Retinal pigment epithelial cell (primary cell): ENCODE results near the gene TMEM119.
"Not testable (repeated sequence)": the region's sequence is repeated elsewhere in the genome, so short reads cannot be mapped to it uniquely, and the experiment has no call there.

Source experiments
- DNase-seq: peaks from one replicate; pipeline ENCODE4 v3.0.0-alpha.2; 2010; ENCODE audit warnings: low read depth
- H3K4me3 ChIP-seq: 2 replicates; pipeline ENCODE4 v1.5.1; 2011; ENCODE audit warnings: mild to moderate bottlenecking, low read length, control low read depth, moderate library complexity
- CTCF ChIP-seq: conservative IDR thresholded peaks from 2 replicates; pipeline ENCODE4 v1.5.1; 2011; ENCODE audit warnings: low read depth, low read length, control low read depth, inconsistent platforms

The TMEM119 gene

GRCh38 chr12:108577458-108577857, 20.4 kb downstream of the TMEM119 start:
- H3K4me3 ChIP-seq: no peak overlapping the region
- TF ChIP-seq CTCF: no peak
- DNase-seq: no peak

GRCh38 chr12:108576660-108577234, 21.1 kb downstream of the TMEM119 start:
- no peak overlapping the region for H3K4me3 ChIP-seq
- TF ChIP-seq CTCF: no peak
- DNase-seq: no peak

- TF ChIP-seq CTCF: no peak
- no peak for DNase-seq
- H3K4me3 ChIP-seq: no peak overlapping the region
Observed at GRCh38 chr12:108575199-108575912, 22.5 kb downstream of the TMEM119 start.

- DNase-seq, H3K4me3 ChIP-seq: not testable (repeated sequence)
Observed at GRCh38 chr12:108574276-108574675, 23.6 kb downstream of the TMEM119 start.

GRCh38 chr12:108573317-108573716, 24.6 kb downstream of the TMEM119 start:
- no peak for TF ChIP-seq CTCF
- no peak for DNase-seq
- no peak overlapping the region for H3K4me3 ChIP-seq

- no peak overlapping the region for H3K4me3 ChIP-seq
- TF ChIP-seq CTCF: no peak
- no peak for DNase-seq
Observed at GRCh38 chr12:108572166-108572790, 25.6 kb downstream of the TMEM119 start.

- H3K4me3 ChIP-seq: no peak overlapping the region
- TF ChIP-seq CTCF: no peak
- no peak for DNase-seq
Observed at GRCh38 chr12:108571609-108572165, 26.2 kb downstream of the TMEM119 start.
